NCI-H187 (cell line): Measurements from ENCODE around the gene PWP2.
"Not testable (repeated sequence)": the region's sequence is repeated elsewhere in the genome, so short reads cannot be mapped to it uniquely, and the experiment has no call there.

Experiments
- DNase-seq, 2 experiments: peaks; one replicate each; lab custom pipeline; 2025; lab: John Stamatoyannopoulos, UW

PWP2 gene

GRCh38 chr21:44163167-44163653 lies 56.0 kb downstream of the PWP2 start:
- DNase-seq: not testable (repeated sequence)

- not testable (repeated sequence) for DNase-seq
Observed at GRCh38 chr21:44165933-44166332, 58.7 kb downstream of the PWP2 start.

GRCh38 chr21:44167527-44167926 lies 60.3 kb downstream of the PWP2 start:
- DNase-seq: not testable (repeated sequence)

DNA sequence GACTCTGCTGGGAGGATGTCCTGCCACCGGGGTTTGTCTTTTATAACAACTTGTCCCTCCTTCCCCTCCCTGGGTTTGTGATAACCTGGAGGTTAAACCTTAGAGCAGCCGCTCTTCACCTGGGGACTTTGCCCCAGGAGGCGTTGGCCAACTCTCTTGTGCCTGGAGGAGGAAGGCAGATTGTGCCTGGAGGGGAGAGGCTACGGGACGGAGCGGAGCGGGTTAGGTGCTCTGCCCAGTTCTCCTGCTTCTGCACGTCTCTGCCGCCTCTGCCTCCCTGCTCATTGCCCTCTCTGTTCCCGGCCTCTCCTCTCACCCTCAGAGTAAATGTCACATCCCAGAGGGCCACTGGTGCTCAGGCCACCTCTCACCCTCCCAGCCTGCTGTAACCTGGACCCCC lies 63.1 kb downstream of the PWP2 start:
- not testable (repeated sequence) for DNase-seq

GRCh38 chr21:44170863-44171262 lies 63.7 kb downstream of the PWP2 start:
- DNase-seq: not testable (repeated sequence)

GRCh38 chr21:44171962-44172572 lies 64.9 kb downstream of the PWP2 start:
- not testable (repeated sequence) for DNase-seq

DNA sequence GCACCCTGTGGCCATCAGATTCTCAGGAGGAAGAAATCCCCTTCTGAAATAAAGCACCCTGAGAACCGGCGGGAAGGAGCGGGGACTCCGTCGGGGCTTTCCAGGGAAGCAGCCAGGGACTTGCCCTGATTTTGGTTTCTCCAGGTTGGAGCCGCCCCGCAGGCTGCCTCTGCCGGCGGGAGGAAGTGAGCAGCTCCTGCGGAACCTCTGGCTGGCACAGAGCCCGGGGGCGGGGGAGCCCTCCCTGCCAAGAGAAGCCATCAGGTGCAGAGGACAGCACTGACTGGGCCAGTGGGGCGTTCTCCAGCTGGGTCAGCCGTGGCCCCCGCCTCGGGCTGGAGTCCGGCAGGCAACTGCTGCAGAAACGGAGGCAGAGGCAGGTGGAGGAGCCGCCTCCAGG lies 65.5 kb downstream of the PWP2 start:
- not testable (repeated sequence) for DNase-seq

DNA sequence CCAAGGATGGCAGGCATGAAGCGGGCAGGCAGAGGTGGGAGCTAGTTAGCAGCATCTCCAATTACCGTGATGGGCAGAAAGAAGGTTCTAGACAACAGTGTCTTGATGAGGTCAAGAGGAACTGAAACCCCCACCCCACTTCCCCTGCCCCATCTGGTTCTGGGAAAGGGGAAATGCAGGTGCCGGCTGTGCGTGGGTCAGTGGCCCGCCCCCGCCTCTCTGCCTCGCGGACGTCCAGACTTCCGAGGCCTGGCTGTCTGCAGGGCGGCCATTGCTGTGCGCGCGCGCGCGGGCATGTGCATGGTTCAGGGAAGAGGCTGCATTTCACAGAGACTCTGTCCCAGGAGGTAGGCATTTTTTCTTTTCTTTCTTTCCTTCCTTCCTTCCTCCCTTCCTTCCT lies 68.0 kb downstream of the PWP2 start:
- not testable (repeated sequence) for DNase-seq

DNA sequence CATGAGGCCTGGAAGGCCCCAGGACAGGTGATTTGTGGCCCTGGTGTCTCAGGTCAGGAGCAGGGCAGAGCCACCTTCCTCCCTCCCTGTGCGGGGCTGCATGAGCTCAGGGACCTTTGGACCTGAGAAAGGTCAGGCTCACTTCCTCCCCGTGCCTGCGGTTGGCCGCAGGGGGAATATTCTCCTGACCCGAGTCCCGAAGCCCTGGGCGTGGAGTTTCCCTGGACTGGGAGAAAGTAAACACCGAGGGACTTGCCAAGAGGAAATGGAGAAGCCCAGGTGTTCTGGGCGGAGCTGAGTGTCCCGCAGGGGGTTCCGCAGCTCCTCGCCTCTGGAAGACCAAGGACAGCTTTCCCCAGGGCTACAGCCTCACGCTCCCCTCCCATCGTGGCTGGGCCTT lies 68.9 kb downstream of the PWP2 start:
- not testable (repeated sequence) for DNase-seq
